NB4 (cell line): ENCODE results near the gene DTNA.
A peak's percentile ranks its signal among the peaks of the same experiment; 100 is the strongest.

ENCODE experiments used
- DNase-seq: peaks from one replicate; pipeline ENCODE4 v3.0.0; 2010; ENCODE audit warnings: low read depth
- H3K4me3 ChIP-seq: one replicate; pipeline ENCODE4 v1.5.1; 2011; ENCODE audit warnings: mild to moderate bottlenecking, low read depth, low read length, moderate library complexity
- MYC ChIP-seq: IDR thresholded peaks from 2 replicates; pipeline ENCODE4 v1.6.1; 2011; ENCODE audit warnings: low read depth, low read length
- POLR2A ChIP-seq: IDR thresholded peaks from 2 replicates; pipeline ENCODE4 v1.6.1; 2011; ENCODE audit warnings: mild to moderate bottlenecking; ENCODE audit not compliant: insufficient read length; ENCODE audit errors: extremely low read depth
- TF ChIP-seq, protein P1 (sequence below): IDR thresholded peaks from one replicate; pipeline ENCODE4 v1.5.1; 2012; ENCODE audit warnings: low read depth, low read length
- TF ChIP-seq, protein P2 (sequence below): IDR thresholded peaks from 2 replicates; pipeline ENCODE4 v1.6.1; 2011; ENCODE audit warnings: low read depth, low read length

DTNA gene

DNA sequence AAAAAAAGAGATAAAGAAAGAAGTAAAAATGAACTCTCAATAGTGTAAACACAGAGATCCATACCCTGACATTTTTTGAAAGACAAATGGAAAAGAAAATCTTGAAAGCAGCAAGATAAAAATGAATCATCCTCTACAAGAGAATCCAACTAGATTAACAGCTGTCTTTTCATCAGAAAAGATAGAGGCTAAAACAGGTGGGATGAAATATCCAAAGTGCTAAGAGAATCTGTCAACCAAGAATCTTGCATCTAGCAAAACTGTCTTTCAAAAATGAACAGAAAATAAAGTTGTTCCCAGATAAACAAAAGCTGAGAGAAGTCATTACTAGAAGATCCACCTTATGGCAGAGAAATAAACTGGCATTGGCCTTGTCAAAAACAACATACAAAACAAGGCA, 213.8 kb downstream of the DTNA start:
- H3K4me3 ChIP-seq = no peak overlapping the region
- TF ChIP-seq POLR2A (no peak), MYC (no peak)
- TF ChIP-seq, protein P1, sequence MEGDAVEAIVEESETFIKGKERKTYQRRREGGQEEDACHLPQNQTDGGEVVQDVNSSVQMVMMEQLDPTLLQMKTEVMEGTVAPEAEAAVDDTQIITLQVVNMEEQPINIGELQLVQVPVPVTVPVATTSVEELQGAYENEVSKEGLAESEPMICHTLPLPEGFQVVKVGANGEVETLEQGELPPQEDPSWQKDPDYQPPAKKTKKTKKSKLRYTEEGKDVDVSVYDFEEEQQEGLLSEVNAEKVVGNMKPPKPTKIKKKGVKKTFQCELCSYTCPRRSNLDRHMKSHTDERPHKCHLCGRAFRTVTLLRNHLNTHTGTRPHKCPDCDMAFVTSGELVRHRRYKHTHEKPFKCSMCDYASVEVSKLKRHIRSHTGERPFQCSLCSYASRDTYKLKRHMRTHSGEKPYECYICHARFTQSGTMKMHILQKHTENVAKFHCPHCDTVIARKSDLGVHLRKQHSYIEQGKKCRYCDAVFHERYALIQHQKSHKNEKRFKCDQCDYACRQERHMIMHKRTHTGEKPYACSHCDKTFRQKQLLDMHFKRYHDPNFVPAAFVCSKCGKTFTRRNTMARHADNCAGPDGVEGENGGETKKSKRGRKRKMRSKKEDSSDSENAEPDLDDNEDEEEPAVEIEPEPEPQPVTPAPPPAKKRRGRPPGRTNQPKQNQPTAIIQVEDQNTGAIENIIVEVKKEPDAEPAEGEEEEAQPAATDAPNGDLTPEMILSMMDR = no peak
- TF ChIP-seq, protein P2, sequence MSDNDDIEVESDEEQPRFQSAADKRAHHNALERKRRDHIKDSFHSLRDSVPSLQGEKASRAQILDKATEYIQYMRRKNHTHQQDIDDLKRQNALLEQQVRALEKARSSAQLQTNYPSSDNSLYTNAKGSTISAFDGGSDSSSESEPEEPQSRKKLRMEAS = no peak
- no peak for DNase-seq

DNA sequence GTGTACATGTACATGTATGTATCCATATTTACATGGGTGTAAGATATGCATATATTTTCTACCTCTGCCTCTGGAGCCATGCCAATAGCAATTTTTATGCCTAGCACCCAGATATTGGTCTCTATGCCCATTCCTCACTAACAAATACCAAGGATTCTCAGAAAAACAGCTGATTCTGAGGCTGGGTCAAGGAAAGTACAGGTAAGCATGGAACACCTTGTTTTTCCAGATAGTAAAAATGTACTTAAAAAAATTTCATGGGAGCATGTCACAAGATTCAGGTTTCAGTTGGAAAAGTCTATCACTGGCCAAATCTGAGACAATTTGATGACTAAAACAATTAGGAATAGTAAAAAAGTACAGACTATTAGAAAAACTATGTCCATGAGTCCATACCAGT, 216.6 kb downstream of the DTNA start:
- H3K4me3 ChIP-seq = no peak overlapping the region
- TF ChIP-seq, protein P2 = no peak
- TF ChIP-seq MYC (no peak), POLR2A (no peak)
- TF ChIP-seq, protein P1 = no peak
- DNase-seq = no peak

DNA sequence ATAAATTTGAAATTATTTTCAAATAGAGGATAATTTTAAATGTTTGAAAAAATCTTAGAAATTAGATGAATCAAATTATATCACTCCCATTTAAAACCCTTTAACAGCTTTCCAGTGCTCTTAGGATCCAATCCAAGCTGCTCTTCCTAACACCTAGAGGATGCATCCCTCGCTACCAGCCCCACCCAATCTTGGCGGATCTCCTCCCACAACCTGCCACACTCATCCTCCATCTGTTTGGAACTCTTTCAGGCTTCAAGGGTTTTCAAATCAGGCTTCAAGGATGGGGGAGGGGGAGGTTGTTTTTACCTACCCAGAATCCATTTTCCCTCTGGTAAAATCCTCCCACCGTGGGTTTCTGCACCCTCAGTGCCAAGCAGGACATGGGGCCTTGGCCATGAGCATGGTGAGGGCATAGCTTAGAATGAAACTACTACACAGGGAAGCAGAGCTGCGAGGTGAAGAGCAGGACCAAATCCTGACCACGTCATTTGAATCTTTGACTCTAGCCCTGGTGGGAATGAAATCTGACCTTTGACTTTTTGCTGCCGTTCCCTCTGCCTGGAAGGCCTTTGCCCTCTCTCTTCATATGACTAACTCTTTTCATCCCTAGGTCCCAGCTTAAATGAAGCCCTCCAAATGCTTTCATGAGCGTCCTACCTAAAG, 218.1 kb downstream of the DTNA start:
- DNase-seq = no peak
- TF ChIP-seq, protein P1 = no peak
- TF ChIP-seq POLR2A (no peak), MYC (no peak)
- TF ChIP-seq, protein P2 = no peak

DNA sequence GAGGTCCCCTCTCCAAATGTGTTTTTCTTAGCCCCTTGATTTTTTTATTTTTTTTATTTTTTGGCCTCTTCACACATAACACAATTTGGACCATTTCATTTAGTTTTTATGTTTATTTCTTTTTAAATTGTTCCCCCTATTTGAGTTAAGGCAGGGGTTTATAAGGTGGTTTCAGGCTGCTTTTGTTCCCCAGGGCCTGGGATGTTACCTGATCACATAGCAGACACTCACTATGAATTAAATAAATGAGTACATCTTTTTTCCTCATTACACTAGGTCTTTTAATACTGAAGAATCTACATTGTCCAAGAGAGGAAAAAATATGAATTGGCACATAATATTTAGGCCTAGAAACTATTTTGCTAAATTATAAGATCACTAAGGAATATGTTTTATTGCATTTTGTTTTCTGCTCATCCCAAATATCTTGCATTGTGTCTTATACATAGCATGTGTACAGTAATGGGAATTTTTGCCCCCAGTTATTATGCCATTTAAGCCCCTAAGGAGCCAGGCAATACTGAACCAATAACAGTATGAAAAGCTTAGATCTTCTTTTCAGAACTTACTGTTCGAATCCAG, 218.7 kb downstream of the DTNA start:
- TF ChIP-seq, protein P2 = no peak
- DNase-seq = no peak

More for the DNA sequence above, 218.1 kb downstream of the DTNA start:
- H3K4me3 ChIP-seq = no peak overlapping the region

DNA sequence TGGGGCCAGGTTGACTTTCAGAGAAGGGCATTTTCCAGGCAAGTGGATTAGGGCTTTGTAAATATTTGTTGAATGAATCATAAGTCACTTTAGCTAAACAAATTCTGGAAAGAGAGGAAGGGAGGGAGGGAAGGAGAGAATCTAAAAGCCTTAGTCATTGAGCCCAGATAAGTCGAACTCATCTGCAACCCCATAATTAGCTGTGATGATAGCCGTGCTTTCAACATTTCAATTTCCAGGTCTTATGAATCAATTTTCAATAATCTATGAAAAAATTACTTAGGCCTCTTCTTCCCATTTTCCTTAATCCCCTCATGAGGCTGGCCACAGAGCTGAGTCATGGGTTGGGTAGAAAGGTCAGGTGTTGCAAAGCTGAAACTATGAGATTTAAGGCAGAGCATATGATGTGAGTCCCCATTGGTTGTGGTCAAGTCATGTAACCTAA, 219.3 kb downstream of the DTNA start:
- no peak overlapping the region for H3K4me3 ChIP-seq
- peak; percentile 1 for DNase-seq
- TF ChIP-seq POLR2A (no peak), MYC (no peak)
- TF ChIP-seq, protein P2 = no peak
- TF ChIP-seq, protein P1 = no peak

More for the DNA sequence above, 218.7 kb downstream of the DTNA start:
- no peak overlapping the region for H3K4me3 ChIP-seq

DNA sequence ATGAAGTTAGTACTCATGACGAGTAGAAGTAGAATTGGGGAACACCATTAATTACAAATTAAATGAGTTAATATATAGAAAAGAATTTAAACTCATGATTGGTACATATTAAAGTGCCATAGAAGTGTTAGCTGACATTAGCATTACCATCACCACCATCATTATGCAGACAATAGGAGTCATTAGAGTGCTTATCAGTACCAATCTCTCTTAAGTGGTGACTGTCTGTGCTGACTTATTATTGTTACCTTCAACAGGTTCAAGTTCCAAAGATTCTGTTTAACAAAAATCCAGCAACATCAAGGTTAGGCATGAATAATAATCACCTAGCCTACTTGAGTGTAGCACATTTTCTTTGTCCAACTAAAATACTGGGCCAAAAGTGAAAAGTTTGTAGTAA, 222.3 kb downstream of the DTNA start:
- DNase-seq = no peak
- TF ChIP-seq, protein P1 = no peak
- TF ChIP-seq POLR2A = no peak
- TF ChIP-seq, protein P2 = no peak
- no peak for TF ChIP-seq MYC

More for the DNA sequence above, 222.3 kb downstream of the DTNA start:
- no peak overlapping the region for H3K4me3 ChIP-seq
